CD1c-positive myeloid dendritic cell (primary cell): ENCODE measurements around the gene RPS10.
A peak's percentile ranks its signal among the peaks of the same experiment; 100 is the strongest.
"Not testable (repeated sequence)": the region's sequence is repeated elsewhere in the genome, so short reads cannot be mapped to it uniquely, and the experiment has no call there.

ENCODE experiments used
- DNase-seq: peaks from one replicate; pipeline ENCODE4 v3.0.0-alpha.2; 2016; ENCODE audit errors: extremely low spot score

The RPS10 gene

GRCh38 chr6:34447910-34448309 is 22.0 kb upstream of the RPS10 start:
- peak; percentile 60 for DNase-seq

- DNase-seq: no peak
These were observed 21.5 kb upstream of the RPS10 start for GRCh38 chr6:34447386-34447785.

DNA sequence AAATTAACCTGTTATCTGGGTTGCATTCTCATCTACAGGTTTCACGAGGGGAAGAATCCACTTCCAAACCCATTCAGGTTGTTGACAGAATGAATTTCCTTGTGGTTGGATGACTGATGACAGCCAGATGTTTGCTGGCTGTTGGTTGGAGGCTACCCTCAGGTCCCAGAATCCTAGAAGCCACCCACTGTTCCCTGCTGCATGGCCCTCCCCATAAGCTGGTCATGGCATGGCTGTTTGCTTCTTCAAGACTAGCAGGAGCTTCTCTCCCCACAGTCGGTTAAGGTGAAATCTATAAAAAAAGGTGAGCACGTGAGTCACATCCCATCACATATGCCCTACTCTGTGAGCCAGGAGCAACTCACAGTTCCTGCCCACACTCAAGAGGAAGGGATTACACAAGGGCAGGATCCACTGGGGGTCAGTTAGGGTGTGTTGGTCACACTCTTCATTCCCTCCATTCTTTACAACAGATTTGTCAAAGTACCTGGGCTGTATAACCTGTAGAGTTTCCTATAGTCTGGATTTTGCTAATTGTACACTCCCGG is 19.5 kb upstream of the RPS10 start:
- DNase-seq: no peak

GRCh38 chr6:34441526-34441925 is 15.7 kb upstream of the RPS10 start:
- no peak for DNase-seq

DNA sequence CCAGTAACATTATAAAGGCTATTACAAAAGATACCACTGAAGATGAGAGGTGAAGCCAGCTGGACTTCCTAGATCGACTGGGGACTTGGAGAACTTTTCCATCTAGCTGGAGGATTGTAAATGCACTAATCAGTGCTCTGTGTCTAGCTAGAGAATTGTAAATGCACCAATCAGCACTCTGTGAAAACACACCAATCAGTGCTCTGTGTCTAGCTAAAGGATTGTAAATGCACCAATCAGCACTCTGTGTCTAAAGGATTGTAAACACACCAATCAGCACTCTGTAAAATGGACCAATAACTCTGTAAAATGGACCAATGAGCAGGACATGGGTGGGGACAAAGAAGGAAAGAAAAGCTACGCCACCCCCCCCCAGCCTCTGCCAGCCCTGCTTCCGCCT is 13.6 kb upstream of the RPS10 start:
- no peak for DNase-seq

GRCh38 chr6:34438705-34439104 is 12.8 kb upstream of the RPS10 start:
- no peak for DNase-seq

- DNase-seq: no peak
These were observed 11.7 kb upstream of the RPS10 start for GRCh38 chr6:34437644-34437970.

DNA sequence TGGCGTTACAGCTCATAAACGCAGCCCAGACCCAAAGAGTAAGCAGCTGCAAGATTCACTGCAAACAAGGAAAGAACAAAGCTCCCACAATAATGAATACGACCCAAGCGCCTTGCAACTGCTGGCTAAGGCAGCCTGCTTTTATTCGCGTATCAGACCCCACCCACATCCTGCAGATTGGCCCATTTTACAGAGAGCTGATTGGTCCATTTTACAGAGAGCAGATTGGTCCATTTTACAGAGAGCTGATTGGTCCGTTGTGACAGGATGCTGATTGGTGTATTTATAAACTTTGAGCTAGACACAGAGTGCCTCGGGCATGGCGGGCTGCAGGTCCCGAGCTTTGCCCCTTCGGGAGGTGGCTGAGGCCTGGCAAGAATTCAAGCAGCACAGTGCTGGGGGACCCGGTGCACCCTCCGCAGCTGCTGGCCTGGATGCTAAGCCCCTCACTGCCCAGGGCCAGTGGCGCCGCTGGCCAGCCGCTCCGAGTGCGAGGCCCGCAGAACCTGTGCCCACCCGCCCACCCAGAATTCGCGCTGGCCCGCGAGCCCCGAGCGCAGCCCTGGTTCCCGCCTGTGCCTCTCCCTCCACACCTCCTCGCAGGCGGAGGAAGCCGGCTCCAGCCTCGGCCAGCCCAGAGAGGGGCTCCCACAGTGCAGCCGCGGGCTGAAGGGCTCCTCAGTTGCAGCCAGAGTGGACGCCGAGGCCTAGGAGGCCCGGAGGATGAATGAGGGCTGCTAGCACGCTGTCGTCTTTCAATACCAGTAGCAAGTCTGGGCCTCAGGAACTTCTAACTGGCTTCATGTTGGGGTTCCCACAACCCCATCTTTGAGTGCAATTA is 11.2 kb upstream of the RPS10 start:
- no peak for DNase-seq

DNA sequence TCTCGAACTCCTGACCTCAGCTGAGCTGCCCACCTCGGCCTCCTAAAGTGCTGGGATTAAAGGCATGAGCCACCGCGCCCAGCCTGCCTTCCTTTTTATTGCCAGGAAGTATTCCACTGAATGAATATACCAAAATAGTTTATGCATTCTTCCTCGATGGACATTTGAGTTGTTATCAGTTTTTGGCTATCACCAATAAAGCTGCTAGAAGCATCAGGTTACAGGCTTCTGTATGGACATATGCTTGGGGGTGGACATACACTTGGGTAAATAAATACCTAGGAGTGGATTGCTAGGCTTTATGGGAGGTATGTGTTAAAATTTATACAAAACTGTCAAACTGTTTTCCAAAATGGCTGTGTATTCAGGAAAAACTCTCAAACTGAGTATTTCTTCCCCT is 10.0 kb upstream of the RPS10 start:
- no peak for DNase-seq

- no peak for DNase-seq
These were observed 754 bp downstream of the RPS10 start for GRCh38 chr6:34425132-34425497.

DNA sequence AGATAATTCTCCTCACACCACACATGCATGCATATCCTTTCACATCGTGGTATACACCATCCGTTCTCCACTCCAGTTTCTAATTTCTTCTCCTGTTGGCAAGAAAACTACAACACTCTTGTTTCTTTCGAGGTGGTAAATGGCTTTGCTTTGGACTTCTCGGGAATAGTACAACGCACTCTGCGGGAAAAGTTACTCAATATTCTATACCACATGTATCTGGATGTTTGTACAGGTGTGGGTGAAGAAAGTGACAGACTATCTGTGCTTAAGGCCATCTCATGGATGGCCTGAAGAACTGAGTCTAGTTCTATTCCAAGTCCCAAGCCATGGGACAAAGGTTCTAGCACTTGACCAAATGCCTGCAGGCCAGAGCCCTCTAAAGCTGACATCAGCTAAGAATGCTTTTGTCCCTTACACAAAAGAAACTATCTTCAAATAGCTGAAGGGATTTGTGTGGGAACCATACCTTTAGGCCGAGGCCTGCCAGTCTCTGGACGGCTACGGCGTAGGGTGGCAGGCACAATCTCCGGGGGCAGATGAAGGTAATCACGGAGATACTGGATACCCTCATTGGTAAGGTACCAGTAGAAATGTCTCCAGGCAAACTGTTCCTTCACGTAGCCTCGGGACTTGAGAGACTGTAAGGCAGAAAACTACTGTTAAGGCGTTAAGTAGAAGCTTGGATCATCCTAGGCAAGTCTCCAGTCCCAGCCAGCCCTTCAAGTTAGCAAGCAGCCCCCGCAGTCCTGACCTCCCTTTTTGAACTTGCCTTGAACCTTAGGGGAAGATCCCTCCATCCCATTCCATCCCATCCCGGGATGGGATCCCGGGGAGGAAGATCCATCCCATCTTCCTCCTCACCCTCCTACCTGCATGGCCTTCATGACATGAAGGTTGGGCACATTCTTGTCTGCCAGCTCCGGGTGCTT is 1.4 kb downstream of the RPS10 start:
- DNase-seq: no peak

DNA sequence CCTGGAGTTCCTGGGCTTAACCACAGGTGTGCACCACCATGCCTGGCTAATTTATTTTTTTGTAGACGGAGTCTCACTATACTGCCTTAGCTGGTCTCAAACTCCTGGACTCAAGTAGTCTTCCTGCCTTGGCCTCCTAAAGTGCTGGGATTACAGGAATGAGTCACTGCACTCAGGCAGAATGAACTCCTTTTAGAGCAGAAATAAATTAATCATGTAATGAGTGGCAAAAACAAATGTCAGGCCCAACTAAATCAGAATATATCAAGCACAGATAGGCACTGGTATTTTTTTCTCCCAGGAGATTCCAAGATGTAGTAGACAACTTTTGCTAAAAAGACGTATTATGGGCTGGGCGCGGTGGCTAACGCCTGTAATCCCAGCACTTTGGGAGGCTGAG is 2.6 kb downstream of the RPS10 start:
- DNase-seq: no peak

- DNase-seq: no peak
These were observed 7.5 kb downstream of the RPS10 start for GRCh38 chr6:34418367-34418766.

DNA sequence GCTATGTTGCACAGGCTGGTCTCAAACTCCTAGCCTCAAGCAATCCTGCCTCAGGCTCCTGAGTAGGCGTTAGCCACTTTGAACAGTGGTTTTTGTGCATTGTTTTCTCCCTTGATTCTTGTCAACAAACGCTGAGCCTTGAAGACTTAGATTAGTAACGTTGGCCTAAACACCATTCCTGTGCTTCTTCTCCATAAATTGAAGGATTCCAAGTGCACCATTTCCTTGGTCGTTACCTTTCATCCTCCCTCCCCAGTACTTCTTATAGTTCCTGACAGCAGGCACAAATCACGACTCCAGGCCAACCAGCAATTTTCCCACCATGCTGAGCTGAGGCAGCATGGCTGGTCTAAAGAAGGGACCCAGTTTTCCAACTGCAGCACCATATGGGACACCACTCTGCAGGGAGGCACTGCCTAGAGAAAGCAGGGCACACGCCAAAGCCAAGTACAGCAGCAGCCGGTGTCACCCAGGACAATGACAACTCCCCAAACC is 8.9 kb downstream of the RPS10 start:
- no peak for DNase-seq

DNA sequence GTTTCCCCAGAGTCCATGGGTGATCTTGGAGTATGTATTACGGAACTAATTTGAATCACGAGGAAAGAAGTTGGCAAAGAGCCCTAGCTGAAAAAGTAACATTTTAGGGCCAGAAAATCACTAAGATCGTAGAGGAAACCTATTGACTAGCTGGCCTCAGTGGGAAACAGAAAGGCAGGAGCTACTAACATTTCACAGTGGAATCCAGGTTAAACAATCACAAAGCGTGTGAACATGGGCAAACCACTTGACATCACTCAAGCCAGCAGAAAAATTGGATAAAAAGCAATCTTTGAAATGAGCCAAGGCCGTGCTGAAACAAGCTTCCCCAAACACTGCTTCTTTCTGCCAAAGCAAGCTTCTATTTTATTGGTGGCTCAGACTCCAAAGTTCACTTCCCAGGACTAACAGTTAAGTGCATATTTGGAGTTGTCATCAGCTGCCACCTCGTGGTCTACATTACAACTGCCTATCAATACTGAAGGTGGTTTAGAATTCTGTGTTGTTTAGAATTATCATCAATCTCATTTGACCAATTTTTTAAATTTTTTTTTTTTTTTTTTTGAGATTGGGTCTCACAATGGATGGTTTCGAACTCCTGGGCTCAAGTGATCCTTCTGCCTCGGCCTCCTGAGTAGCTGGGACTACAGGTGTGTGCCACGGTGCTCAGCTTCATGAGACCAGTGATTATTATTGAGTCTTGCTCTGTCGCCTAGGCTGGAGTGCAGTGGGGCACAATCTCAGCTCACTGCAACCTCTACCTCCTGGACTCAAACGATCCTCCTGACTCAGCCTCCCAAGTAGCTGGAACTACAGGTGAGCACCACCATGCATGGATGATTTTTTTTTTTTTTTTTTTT is 10.6 kb downstream of the RPS10 start:
- DNase-seq: peak; percentile 85

DNA sequence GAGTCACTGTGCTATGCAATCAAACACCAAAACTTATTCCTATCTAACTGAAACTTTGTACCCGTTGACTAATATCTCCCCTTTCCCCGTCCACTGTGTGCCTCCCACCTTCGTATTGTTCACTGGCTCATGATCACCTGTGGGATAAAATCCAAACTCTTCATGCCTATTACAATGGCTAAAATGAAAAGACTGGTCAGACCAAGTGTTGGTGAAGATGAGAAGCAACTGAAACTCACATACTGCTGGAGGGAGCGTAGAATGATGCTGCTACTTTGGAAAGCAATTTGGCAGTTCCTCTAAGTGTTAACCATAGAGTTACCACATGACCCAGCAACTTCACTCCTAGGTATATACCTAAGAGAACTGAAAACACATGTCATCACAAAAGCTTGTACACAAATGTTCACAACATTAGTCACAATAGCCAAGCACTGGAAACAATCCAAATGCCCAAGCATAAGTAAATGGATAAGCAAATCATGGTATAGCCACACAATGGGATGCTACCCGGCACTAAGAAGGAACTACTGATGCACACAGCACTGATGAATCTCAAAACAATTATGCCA is 13.1 kb downstream of the RPS10 start:
- no peak for DNase-seq

DNA sequence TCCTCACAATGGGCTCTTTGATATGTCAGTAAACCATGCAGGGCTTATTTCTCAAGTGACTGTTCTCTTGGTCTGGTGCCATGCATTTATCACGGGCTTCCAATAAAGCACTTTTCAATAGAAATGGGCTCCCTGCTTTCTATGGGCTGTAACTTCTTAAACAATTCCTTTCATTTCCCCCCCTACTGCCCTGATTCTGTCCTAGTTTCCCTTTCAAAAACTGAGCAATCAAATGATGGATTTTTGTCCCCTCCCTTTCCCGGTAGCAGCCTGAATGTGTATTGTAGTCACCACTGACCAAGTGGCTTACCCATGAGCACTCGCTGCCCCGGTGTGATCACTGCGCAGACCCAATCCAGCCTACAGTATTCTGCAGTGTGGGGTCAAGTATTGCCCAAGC is 13.9 kb downstream of the RPS10 start:
- DNase-seq: no peak

DNA sequence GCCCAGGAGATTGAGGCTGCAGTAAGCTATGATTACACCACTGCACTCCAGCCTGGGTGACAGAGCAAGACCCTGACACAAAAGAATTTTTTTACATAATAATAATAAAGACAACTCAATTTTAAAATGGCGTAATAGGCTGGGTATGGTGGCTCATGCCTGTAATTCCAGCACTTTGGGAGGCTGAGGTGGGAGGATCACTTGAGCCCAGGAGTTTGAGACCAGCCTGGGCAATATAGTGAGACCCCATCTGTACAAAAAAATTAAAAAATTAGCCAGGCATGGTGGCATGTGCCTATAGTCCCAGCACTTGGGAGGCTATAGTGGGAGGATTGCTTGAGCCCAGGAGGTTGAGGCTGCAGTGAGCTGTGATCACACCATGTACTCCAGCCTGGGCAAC is 18.0 kb downstream of the RPS10 start:
- not testable (repeated sequence) for DNase-seq

DNA sequence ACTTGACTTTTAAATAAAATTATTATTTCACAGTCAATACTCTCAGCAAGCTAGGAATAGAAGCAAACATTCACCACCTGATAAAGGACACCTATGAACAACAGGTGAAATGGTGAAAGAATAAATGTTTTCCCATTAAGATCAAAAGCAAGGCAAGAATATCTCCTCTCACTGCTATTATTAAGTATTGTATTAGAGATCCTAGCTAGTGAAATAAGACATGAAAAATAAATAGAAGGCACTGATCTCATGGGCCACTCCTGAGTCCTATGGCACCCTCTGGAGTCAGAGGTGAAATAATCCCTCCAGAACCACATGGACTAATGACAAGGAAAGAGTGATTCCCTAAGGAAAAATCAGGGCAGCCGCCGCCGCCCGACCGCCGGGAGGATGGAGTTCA is 29.4 kb downstream of the RPS10 start:
- DNase-seq: no peak

- no peak for DNase-seq
These were observed 31.9 kb downstream of the RPS10 start for GRCh38 chr6:34393966-34394305.

- DNase-seq: peak; percentile 74
These were observed 32.5 kb downstream of the RPS10 start for GRCh38 chr6:34393191-34393965.
